GM12878 (cell line): ENCODE measurements around the gene SPINK13. TPM values are rescaled to one million over a fixed set of nuclear protein-coding genes. Genes with fewer than 3 reads are reported as not detected.

ENCODE experiments used
- ATAC-seq: fragments of 200-7000 bp; cut with Tn5 transposase; 3 replicates; pipeline ENCODE4 v1.9.1; 2020; ENCODE audit warnings: mild to moderate bottlenecking, moderate library complexity
- BruUV-seq: library from RNA; stranded (reverse); fragments of 400-500 nt; replicated peaks from 2 replicates; lab custom pipeline; 2021; lab: Mats Ljungman, UMichigan
- CTCF ChIA-PET: fragments of 300-600 bp; sonication (Branson Sonifier 250); formaldehyde crosslinking; extraction: SDS; loops from one replicate; lab custom pipeline; 2021; ENCODE audit warnings: inconsistent platforms; lab: Yijun Ruan, JAX
- POLR2A ChIA-PET: fragments of 350-600 bp; formaldehyde crosslinking; extraction: SDS; loops from one replicate; lab custom pipeline; 2021; ENCODE audit warnings: inconsistent platforms; lab: Charles Lee
- RAD21 ChIA-PET: fragments of 300-600 bp; sonication (Branson Sonifier 250); formaldehyde crosslinking; loops from one replicate; lab custom pipeline; 2023; ENCODE audit warnings: antibody characterized with exemption; ENCODE audit not compliant: unreplicated experiment; lab: Charles Lee
- SMC1A ChIA-PET: fragments of 300-600 bp; sonication (Branson Sonifier 250); formaldehyde crosslinking; loops from one replicate; lab custom pipeline; 2023; ENCODE audit not compliant: unreplicated experiment, uncharacterized antibody; lab: Charles Lee
- DNase-seq: peaks from one replicate; pipeline ENCODE4 v3.0.0-alpha.2; 2011; ENCODE audit warnings: low read depth, low spot score
- FAIRE-seq: peaks from 3 replicates; lab custom pipeline; 2011; peaks lifted over from hg19 to GRCh38; lab: Jason Lieb, UNC
- H2AFZ ChIP-seq: 2 replicates; pipeline ENCODE4 v1.6.0; 2011; ENCODE audit warnings: low read depth, low read length, control low read depth; ENCODE audit not compliant: control insufficient read depth
- H3K27ac ChIP-seq: 2 replicates; pipeline ENCODE4 v1.5.1; 2011; ENCODE audit warnings: control low read depth; ENCODE audit not compliant: control insufficient read depth, insufficient read depth
- H3K27me3 ChIP-seq, 2 experiments: replicated peaks in 1 of 2; 2 replicates each; pipeline versions ENCODE4 v1.6.0 to v1.6.1; 2011; ENCODE audit warnings: low read length in 1 of 2; ENCODE audit not compliant: control insufficient read depth in 2 of 2, insufficient read depth in 2 of 2
- H3K36me3 ChIP-seq, 2 experiments: 2 replicates each; pipeline ENCODE4 v1.5.1; 2011; ENCODE audit warnings: low read length in 1 of 2; ENCODE audit not compliant: control insufficient read depth in 2 of 2, insufficient read depth in 2 of 2
- H3K4me1 ChIP-seq: 2 replicates; pipeline ENCODE4 v1.6.1; 2011; ENCODE audit warnings: mild to moderate bottlenecking, low read length, moderate library complexity, mixed read lengths; ENCODE audit not compliant: control insufficient read depth, insufficient read depth
- H3K4me2 ChIP-seq: 2 replicates; pipeline ENCODE4 v1.6.0; 2011; ENCODE audit warnings: control low read depth; ENCODE audit not compliant: control insufficient read depth, insufficient read depth
- H3K4me3 ChIP-seq: fragments of 200-600 bp; sonication (generic); 2 replicates; pipeline ENCODE4 v1.5.1; 2016
- H3K79me2 ChIP-seq: 2 replicates; pipeline ENCODE4 v1.6.0; 2011; ENCODE audit warnings: low read length; ENCODE audit not compliant: control insufficient read depth, insufficient read depth
- H3K9ac ChIP-seq: 2 replicates; pipeline ENCODE4 v1.8.0; 2011; ENCODE audit warnings: low read length, control low read depth, mixed read lengths; ENCODE audit not compliant: control insufficient read depth, insufficient read depth
- H3K9me3 ChIP-seq: replicated peaks from 3 replicates; pipeline ENCODE4 v1.5.1; 2011; ENCODE audit warnings: mild to moderate bottlenecking, low read length; ENCODE audit not compliant: control insufficient read depth, insufficient read depth
- H4K20me1 ChIP-seq: 2 replicates; pipeline ENCODE4 v1.6.0; 2011; ENCODE audit not compliant: control insufficient read depth, insufficient read depth
- ATF2 ChIP-seq: IDR thresholded peaks from 2 replicates; pipeline ENCODE4 v1.6.1; 2012; ENCODE audit warnings: low read length, inconsistent platforms
- ATF3 ChIP-seq: IDR thresholded peaks from 2 replicates; pipeline ENCODE4 v1.6.1; 2011; ENCODE audit warnings: low read depth, mild to moderate bottlenecking, low read length, moderate library complexity, borderline replicate concordance; ENCODE audit errors: extremely low read depth
- BACH1 ChIP-seq: fragments of 450-650 bp; IDR thresholded peaks from 2 replicates; pipeline ENCODE4 v1.6.1; 2017; ENCODE audit warnings: mild to moderate bottlenecking, borderline replicate concordance
- CEBPB ChIP-seq, 2 experiments: fragments of 150-350 bp in 1 of 2; IDR thresholded peaks; 2 replicates each; pipeline ENCODE4 v1.6.1; 2012 to 2014; ENCODE audit warnings: low read depth in 2 of 2, low read length in 2 of 2, borderline replicate concordance in 1 of 2, inconsistent platforms in 1 of 2
- CREM ChIP-seq: IDR thresholded peaks from 2 replicates; pipeline ENCODE4 v1.6.1; 2014; ENCODE audit warnings: antibody characterized with exemption, low read depth
- EGR1 ChIP-seq, 2 experiments: IDR thresholded peaks; 1 replicate in 1 of 2; 2 replicates in 1 of 2; pipeline ENCODE4 v1.6.1; 2011 to 2012; ENCODE audit warnings: low read depth in 2 of 2, low read length in 2 of 2, borderline replicate concordance in 1 of 2, mild to moderate bottlenecking in 1 of 2, moderate library complexity in 1 of 2
- EP300 ChIP-seq, 2 experiments: fragments of 150-350 bp in 1 of 2; IDR thresholded peaks; 2 replicates each; pipeline ENCODE4 v1.6.1; 2011 to 2012; ENCODE audit warnings: low read depth in 2 of 2, low read length in 2 of 2, borderline replicate concordance in 1 of 2, improper control_type of control experiment in 1 of 2, inconsistent platforms in 1 of 2; ENCODE audit not compliant: control insufficient read depth in 1 of 2
- HCFC1 ChIP-seq: fragments of 150-350 bp; IDR thresholded peaks from 2 replicates; pipeline ENCODE4 v1.6.1; 2014; ENCODE audit warnings: low read length
- HDAC6 ChIP-seq: fragments of 200-600 bp; sonication (generic); IDR thresholded peaks from one replicate; pipeline ENCODE4 v1.8.0; 2017; ENCODE audit warnings: antibody characterized with exemption; ENCODE audit not compliant: unreplicated experiment
- IRF3 ChIP-seq: fragments of 450-650 bp; IDR thresholded peaks from 2 replicates; pipeline ENCODE4 v1.6.1; 2014; ENCODE audit warnings: mild to moderate bottlenecking
- JUNB ChIP-seq: IDR thresholded peaks from 2 replicates; pipeline ENCODE4 v1.6.1; 2016; ENCODE audit warnings: antibody characterized with exemption, mild to moderate bottlenecking
- JUND ChIP-seq: IDR thresholded peaks from 2 replicates; pipeline ENCODE4 v1.6.1; 2012; ENCODE audit warnings: low read depth, mild to moderate bottlenecking, low read length, improper control_type of control experiment, moderate library complexity
- MTA3 ChIP-seq: IDR thresholded peaks from 2 replicates; pipeline ENCODE4 v1.6.1; 2012; ENCODE audit warnings: low read length, inconsistent platforms, borderline replicate concordance
- SP1 ChIP-seq: IDR thresholded peaks from one replicate; pipeline ENCODE4 v1.6.1; 2011; ENCODE audit warnings: low read depth, low read length
- STAT1 ChIP-seq: fragments of 450-650 bp; conservative IDR thresholded peaks from 2 replicates; pipeline ENCODE4 v1.6.1; 2014; ENCODE audit warnings: antibody characterized with exemption, mild to moderate bottlenecking
- TARDBP ChIP-seq: IDR thresholded peaks from 2 replicates; pipeline ENCODE4 v1.6.1; 2016; ENCODE audit warnings: borderline replicate concordance
- TCF3 ChIP-seq: IDR thresholded peaks from 2 replicates; pipeline ENCODE4 v1.6.1; 2012; ENCODE audit warnings: low read depth, mild to moderate bottlenecking, low read length, borderline replicate concordance; ENCODE audit not compliant: insufficient read depth
- ZNF217 ChIP-seq: fragments of 450-650 bp; IDR thresholded peaks from 2 replicates; pipeline ENCODE4 v1.6.1; 2017; ENCODE audit warnings: antibody characterized with exemption, mild to moderate bottlenecking
- WGBS: methylation state at CpG from one replicate; pipeline ENCODE4 v1.1.6; 2016; ENCODE audit warnings: low lambda C conversion rate; ENCODE audit not compliant: insufficient replicate concordance, insufficient coverage; ENCODE audit errors: missing lambda C conversion rate; 5-methylcytosine and 5-hydroxymethylcytosine counted together
- in situ Hi-C: fragments of 300-500 bp; cut with MboI; formaldehyde crosslinking; loops from 9 replicates; pipeline ENCODE4 v1.14.3; 2018; ENCODE audit warnings: mixed read lengths
- intact Hi-C: fragments of 100-400 bp; cut with micrococcal nuclease; formaldehyde crosslinking; loops from one replicate; pipeline ENCODE4 v1.14.2; 2022; ENCODE audit not compliant: unreplicated experiment
- polyA plus RNA-seq, 11 experiments: library from polyadenylated mRNA; depleted of rRNA in 4 of 11; unstranded in 6 of 11; stranded (reverse) in 5 of 11; fragments of >200 nt; fragmentation: Nextera tagmentation in 4 of 11; fragmentation: Illumina TruSeq in 1 of 11; extraction: Ambion mirVana in 4 of 11; extraction: Trizol in 1 of 11; gene quantifications; 1 replicate in 1 of 11; 2 replicates in 10 of 11; pipeline versions ENCODE4 v1.2.1 to v1.2.3, GENCODE V29; 2011 to 2016; ENCODE audit warnings: inconsistent platforms in 2 of 11, missing spikeins in 2 of 11, low read depth in 1 of 11
- total RNA-seq, 4 experiments: library from RNA; depleted of rRNA in 3 of 4; stranded (reverse); fragments of >200 nt in 3 of 4; fragmentation: Illumina TruSeq in 1 of 4; extraction: Trizol in 1 of 4; gene quantifications; 2 replicates each; pipeline versions ENCODE4 v1.2.1 to v1.2.3, GENCODE V29; 2013 to 2021

SPINK13 gene
- total and polyA plus RNA-seq, 10 of the 15 experiments (the other 5 are each of a cell fraction or from before 2014, with no cell fraction given): 0.15 to 0.16 TPM; not detected in 8

GRCh38 chr5:148311484-148311883, 42.9 kb downstream of the SPINK13 start:
- ChIA-PET RAD21 (no interaction called here), SMC1A (no interaction called here), CTCF (no interaction called here)
- intact Hi-C loops (no loop called here), in situ Hi-C loops (no loop called here)
- H3K4me3 ChIP-seq: no peak overlapping the region
- no peaks in the 10 kb centered on the region for H3K4me1 ChIP-seq
- no peaks in the 10 kb centered on the region for H3K9me3 ChIP-seq
- no peak overlapping the region for H3K27ac ChIP-seq
- 7% methylated on average over 3 of the region's 3 CpGs for WGBS
- H4K20me1 ChIP-seq: no peaks in the 10 kb centered on the region
- H3K27me3 ChIP-seq: no peaks in the 10 kb centered on the region
- H3K79me2 ChIP-seq: no peaks in the 10 kb centered on the region
- no peak overlapping the region for H3K4me2 ChIP-seq
- TF ChIP-seq ATF2 (no peak), MTA3 (no peak), ATF3 (no peak)
- TF ChIP-seq, all 136 proteins: peak for 0
- ATAC-seq: no peak
- H3K9ac ChIP-seq: no peak overlapping the region
- DNase-seq: no peak
- H2AFZ ChIP-seq: no peak overlapping the region
- POLR2A ChIA-PET: no interaction called here
- H3K36me3 ChIP-seq: no peaks in the 10 kb centered on the region
- BruUV-seq: no TSS peak
- no peak for FAIRE-seq

- Histone ChIP-seq H3K79me2 (no peaks in the 10 kb centered on the region), H3K9me3 (no peaks in the 10 kb centered on the region), H4K20me1 (no peaks in the 10 kb centered on the region), H3K4me3 (no peak within 1 kb of the TSS), H2AFZ (no peak within 1 kb of the TSS), H3K4me1 (no peaks in the 10 kb centered on the region), H3K9ac (no peak within 1 kb of the TSS), H3K36me3 (no peaks in the 10 kb centered on the region), H3K27ac (no peak within 1 kb of the TSS), H3K4me2 (no peak within 1 kb of the TSS), H3K27me3 (no peaks in the 10 kb centered on the region)
- ChIA-PET RAD21 (no interaction called here), SMC1A (no interaction called here), POLR2A (no interaction called here), CTCF (no interaction called here)
- ATAC-seq (no peak), DNase-seq (no peak), FAIRE-seq (no peak)
- intact Hi-C loops: no loop called here
- no TSS peak for BruUV-seq
- WGBS: 0% methylated on average over 3 of the region's 3 CpGs
- in situ Hi-C loops: no loop called here
- TF ChIP-seq JUNB (no peak), BACH1 (no peak), STAT1 (no peak), IRF3 (no peak), HCFC1 (no peak), CEBPB (IDR thresholded peaks at IDR 0.05; ENCODE audit: borderline replicate concordance in 1 of 2, low read depth in 2 of 2, low read length in 2 of 2) (no peak), TCF3 (no peak), CREM (no peak), HDAC6 (no peak), TARDBP (no peak), EP300 (IDR thresholded peaks at IDR 0.05; ENCODE audit: borderline replicate concordance in 1 of 2, control insufficient read depth in 1 of 2, low read depth in 2 of 2, low read length in 2 of 2) (no peak), JUND (no peak), ZNF217 (no peak), SP1 (no peak), EGR1 (IDR thresholded peaks at IDR 0.05; ENCODE audit: borderline replicate concordance in 1 of 2, low read depth in 2 of 2, low read length in 2 of 2) (no peak)
Observed at GRCh38 chr5:148312153-148312552, 43.6 kb downstream of the SPINK13 start, which contains the start of gene SPINK7. Gene SPINK7, plus strand, starts transcription at chr5:148312423. Its CDS starts 61 bp downstream, at chr5:148312484.
